K562 (cell line): ENCODE results near the gene FAM111B. TPM values are rescaled to one million over a fixed set of nuclear protein-coding genes. Genes with fewer than 3 reads are reported as not detected.

Experiments
- ATAC-seq: fragments of 200-7000 bp; cut with Tn5 transposase; 3 replicates; pipeline ENCODE4 v1.9.1; 2020; ENCODE audit warnings: moderate library complexity
- BruUV-seq: library from RNA; stranded (reverse); fragments of 400-500 nt; replicated peaks from 2 replicates; lab custom pipeline; 2021; lab: Mats Ljungman, UMichigan
- CTCF ChIA-PET: fragments of 300-600 bp; formaldehyde crosslinking; extraction: SDS; loops from one replicate; lab custom pipeline; 2021; ENCODE audit warnings: low intra/inter-chr PET ratio; lab: Yijun Ruan, JAX
- POLR2A ChIA-PET: fragments of 300-600, 350-650 bp; sonication (Branson Sonifier 250); formaldehyde crosslinking; extraction: SDS; loops from one replicate; lab custom pipeline; 2021; ENCODE audit warnings: antibody characterized with exemption, inconsistent platforms; lab: Yijun Ruan, JAX
- DNase-seq, 4 experiments: peaks; one replicate each; pipeline versions ENCODE4 v3.0.0 to v3.0.0-alpha.2; 2011 to 2018; ENCODE audit warnings: low spot score in 3 of 4, mixed read lengths in 3 of 4; ENCODE audit errors: extremely low read depth in 1 of 4
- FAIRE-seq: peaks from 2 replicates; lab custom pipeline; 2011; peaks lifted over from hg19 to GRCh38; lab: Jason Lieb, UNC
- H2AFZ ChIP-seq: 2 replicates; pipeline ENCODE4 v1.6.0; 2011; ENCODE audit warnings: low read depth, low read length, control low read depth, inconsistent platforms
- H3K27ac ChIP-seq: fragments of 200-600 bp; 3 replicates; pipeline ENCODE4 v1.8.0; 2011; ENCODE audit warnings: low read depth, mild to moderate bottlenecking, control low read depth, inconsistent platforms, low read length, moderate library complexity, mixed read lengths; ENCODE audit errors: extremely low read depth
- H3K27me3 ChIP-seq, 2 experiments: fragments of 300-600 bp in 1 of 2; 2 replicates in 1 of 2; 3 replicates in 1 of 2; pipeline versions ENCODE4 v1.6.0 to v1.8.0; 2011; ENCODE audit warnings: inconsistent platforms in 2 of 2, low read length in 2 of 2, mild to moderate bottlenecking in 1 of 2, mixed read lengths in 1 of 2, moderate library complexity in 1 of 2; ENCODE audit not compliant: control insufficient read depth in 2 of 2, insufficient read depth in 2 of 2
- H3K36me3 ChIP-seq: fragments of 300-600 bp; 3 replicates; pipeline ENCODE4 v1.8.0; 2011; ENCODE audit warnings: mild to moderate bottlenecking, low read length, inconsistent platforms; ENCODE audit not compliant: control insufficient read depth, insufficient read depth
- H3K4me1 ChIP-seq, 2 experiments: fragments of 200-600 bp in 1 of 2; replicated peaks in 1 of 2; 2 replicates in 1 of 2; 3 replicates in 1 of 2; pipeline versions ENCODE4 v1.5.1 to v1.8.0; 2011; ENCODE audit warnings: inconsistent platforms in 2 of 2, low read length in 2 of 2, mild to moderate bottlenecking in 1 of 2, mixed read lengths in 1 of 2, moderate library complexity in 1 of 2; ENCODE audit not compliant: control insufficient read depth in 2 of 2, insufficient read depth in 2 of 2
- H3K4me2 ChIP-seq: 2 replicates; pipeline ENCODE4 v1.6.1; 2011; ENCODE audit warnings: low read length, control low read depth, inconsistent platforms, mixed read lengths; ENCODE audit not compliant: insufficient read depth
- H3K4me3 ChIP-seq: fragments of 200-600 bp; sonication (generic), shearing (Covaris generic); 2 replicates; pipeline ENCODE4 v1.5.1; 2016; ENCODE audit warnings: control low read depth, inconsistent platforms
- H3K79me2 ChIP-seq: fragments of 200-600 bp; 3 replicates; pipeline ENCODE4 v1.8.0; 2011; ENCODE audit warnings: low read length, inconsistent platforms; ENCODE audit not compliant: control insufficient read depth, insufficient read depth
- H3K9ac ChIP-seq, 2 experiments: 2 replicates each; pipeline versions ENCODE4 v1.6.0 to v1.6.1; 2011; ENCODE audit warnings: low read depth in 2 of 2, low read length in 2 of 2, control low read depth in 1 of 2, inconsistent platforms in 1 of 2, mild to moderate bottlenecking in 1 of 2, mixed read lengths in 1 of 2; ENCODE audit not compliant: insufficient read depth in 1 of 2
- H3K9me1 ChIP-seq: one replicate; pipeline ENCODE4 v1.6.0; 2011; ENCODE audit warnings: inconsistent platforms, mild to moderate bottlenecking, low read length, moderate library complexity; ENCODE audit not compliant: control insufficient read depth, insufficient read depth
- H3K9me3 ChIP-seq: replicated peaks from 2 replicates; pipeline ENCODE4 v1.5.1; 2011; ENCODE audit warnings: low read depth, low read length, inconsistent platforms; ENCODE audit not compliant: control insufficient read depth, insufficient read depth
- H4K20me1 ChIP-seq: replicated peaks from 2 replicates; pipeline ENCODE4 v1.6.1; 2011; ENCODE audit warnings: low read length, inconsistent platforms, mixed read lengths; ENCODE audit not compliant: control insufficient read depth, insufficient read depth
- ARID3B ChIP-seq: fragments of 250-450 bp; sonication (Bioruptor Pico); IDR thresholded peaks from 2 replicates; pipeline ENCODE4 v1.4.0; 2020; ENCODE audit warnings: borderline replicate concordance
- ATF1 ChIP-seq, 2 experiments: fragments of 450-650 bp in 1 of 2; IDR thresholded peaks; 2 replicates each; pipeline ENCODE4 v1.6.1; 2016; ENCODE audit warnings: missing compliant biosample characterization in 1 of 2, missing genetic modification characterization in 1 of 2
- BHLHE40 ChIP-seq: IDR thresholded peaks from 2 replicates; pipeline ENCODE4 v1.6.1; 2011; ENCODE audit warnings: low read length, improper control_type of control experiment
- BRF2 ChIP-seq: IDR thresholded peaks from 3 replicates; pipeline ENCODE4 v1.6.1; 2011; ENCODE audit warnings: borderline replicate concordance, mild to moderate bottlenecking; ENCODE audit not compliant: insufficient read length, insufficient read depth
- DACH1 ChIP-seq: fragments of 450-650 bp; IDR thresholded peaks from 2 replicates; pipeline ENCODE4 v1.6.1; 2018; ENCODE audit not compliant: partially characterized antibody
- GATA2 ChIP-seq: sonication (generic); formaldehyde crosslinking; IDR thresholded peaks from 2 replicates; pipeline ENCODE4 v1.4.0; 2020; ENCODE audit warnings: mild to moderate bottlenecking, missing genetic modification reagents
- GMEB1 ChIP-seq: fragments of 250-450 bp; sonication (Bioruptor Pico); IDR thresholded peaks from 2 replicates; pipeline ENCODE4 v1.4.0; 2020; ENCODE audit warnings: mild to moderate bottlenecking
- NBN ChIP-seq: fragments of 450-650 bp; IDR thresholded peaks from 2 replicates; pipeline ENCODE4 v1.6.1; 2016; ENCODE audit warnings: low read depth, mild to moderate bottlenecking
- NELFE ChIP-seq: IDR thresholded peaks from 2 replicates; pipeline ENCODE4 v1.6.1; 2011; ENCODE audit warnings: mild to moderate bottlenecking; ENCODE audit not compliant: insufficient read depth, insufficient read length
- NR1H2 ChIP-seq: sonication (generic); formaldehyde crosslinking; IDR thresholded peaks from 2 replicates; pipeline ENCODE4 v1.4.0; 2020; ENCODE audit warnings: mild to moderate bottlenecking, missing genetic modification reagents
- POLR3A ChIP-seq: IDR thresholded peaks from 2 replicates; pipeline ENCODE4 v1.6.1; 2011; ENCODE audit warnings: borderline replicate concordance, mild to moderate bottlenecking, moderate library complexity; ENCODE audit not compliant: insufficient read length, insufficient read depth; ENCODE audit errors: extremely low read depth
- RFX7 ChIP-seq: fragments of 250-450 bp; sonication (Bioruptor Pico); IDR thresholded peaks from 2 replicates; pipeline ENCODE4 v1.5.1; 2021; ENCODE audit warnings: mild to moderate bottlenecking
- TCF7 ChIP-seq: sonication (generic); IDR thresholded peaks from 2 replicates; pipeline ENCODE4 v1.6.1; 2016; ENCODE audit warnings: antibody characterized with exemption, borderline replicate concordance
- THRAP3 ChIP-seq: fragments of 450-650 bp; IDR thresholded peaks from 2 replicates; pipeline ENCODE4 v1.6.1; 2016; ENCODE audit warnings: mild to moderate bottlenecking, inconsistent platforms, borderline replicate concordance
- ZNF354B ChIP-seq: fragments of 250-450 bp; sonication (Bioruptor Pico); IDR thresholded peaks from 2 replicates; pipeline ENCODE4 v1.4.0; 2020
- ZNF384 ChIP-seq: IDR thresholded peaks from 2 replicates; pipeline ENCODE4 v1.6.1; 2012; ENCODE audit warnings: low read depth, low read length, improper control_type of control experiment
- ZNF41 ChIP-seq: fragments of 250-450 bp; sonication (Bioruptor Pico); conservative IDR thresholded peaks from 2 replicates; pipeline ENCODE4 v1.4.0; 2020; ENCODE audit warnings: mild to moderate bottlenecking
- WGBS: fragments of 100-300 bp; shearing (Covaris generic); methylation state at CpG from one replicate; pipeline ENCODE4 v1.1.6; 2016; ENCODE audit warnings: low coverage, mixed read lengths; ENCODE audit not compliant: insufficient coverage; ENCODE audit errors: missing lambda C conversion rate; 5-methylcytosine and 5-hydroxymethylcytosine counted together
- in situ Hi-C: fragments of 300-500 bp; cut with MboI; formaldehyde crosslinking; loops from 4 replicates; pipeline ENCODE4 v1.15.0; 2018; ENCODE audit warnings: inconsistent platforms, mixed read lengths
- intact Hi-C: fragments of 100-400 bp; cut with micrococcal nuclease; formaldehyde crosslinking; loops from 2 replicates; pipeline ENCODE4 v1.14.2; 2022
- polyA plus RNA-seq, 8 experiments: library from polyadenylated mRNA; depleted of rRNA in 4 of 8; stranded (reverse) in 5 of 8; unstranded in 3 of 8; fragments of >200 nt; fragmentation: Nextera tagmentation in 2 of 8; fragmentation: Illumina TruSeq in 1 of 8; extraction: Ambion mirVana in 2 of 8; extraction: Trizol in 1 of 8; gene quantifications; 2 replicates each; pipeline versions ENCODE4 v1.2.1 to v1.2.3, GENCODE V29; 2011 to 2014; ENCODE audit warnings: inconsistent platforms in 1 of 8, missing spikeins in 1 of 8
- total RNA-seq, 7 experiments: library from RNA; depleted of rRNA in 6 of 7; stranded (reverse); fragments of >200 nt in 6 of 7; fragmentation: Illumina TruSeq in 2 of 7; extraction: Trizol in 2 of 7; gene quantifications; 2 replicates each; pipeline versions ENCODE4 v1.2.1 to v1.2.3, GENCODE V29; 2011 to 2021; ENCODE audit warnings: low replicate concordance in 1 of 7

FAM111B gene
- total and polyA plus RNA-seq, 9 of the 15 experiments (the other 6 are each of a cell fraction or from before 2014, with no cell fraction given), result 0.01 to 0.33 (median 0.06) TPM; not detected in 5

GRCh38 chr11:59171508-59172322 lies 64.7 kb downstream of the FAM111B start, which contains the start of gene DTX4:
TSS of gene DTX4 (plus strand) at chr11:59172132. CDS start at chr11:59172596, 464 bp downstream.
- Histone ChIP-seq H3K27ac (peak within 1 kb of the TSS; percentile 54; the same call in 1 of the 3 replicates), H3K9ac (peak within 1 kb of the TSS; percentile 41 to 86; a peak in 3 of 4 replicates), H3K79me2 (no peaks in the 10 kb centered on the region), H4K20me1 (no peaks in the 10 kb centered on the region; the same call in 1 of the 2 replicates), H3K36me3 (no peaks in the 10 kb centered on the region), H3K9me3 (no peaks in the 10 kb centered on the region), H3K4me1 (peaks cover 0 to 20% of the 10 kb centered on the region in 2 experiments; a peak in 3 of 5 replicates), H3K27me3 (peaks cover 14 to 32% of the 10 kb centered on the region in 2 experiments), H3K4me3 (peak within 1 kb of the TSS; percentile 39), H3K9me1 (no peaks in the 10 kb centered on the region), H2AFZ (peak within 1 kb of the TSS; percentile 93), H3K4me2 (peak within 1 kb of the TSS; percentile 95)
- POLR2A ChIA-PET, result interaction anchor here (0.7 to 1.6 kb wide), 2 partner anchors 14 to 1139 kb away, joined by 3 read pairs; no protein-coding TSS in a partner anchor
- WGBS, result under 1% methylated on average over 42 of the region's 64 CpGs
- ATAC-seq, result peak; percentile 98
- CTCF ChIA-PET, result interaction anchor here (0.5 to 4.1 kb wide), 9 partner anchors 14 to 631 kb away, joined by 4 to 36 read pairs (median 8); no protein-coding TSS in a partner anchor
- FAIRE-seq, result peak; percentile 96
- in situ Hi-C loops, result loop anchor here (10.0 kb wide), 1 partner anchor 253 kb away; the partner anchor contains the start of gene OR5A2
- DNase-seq, result peak; percentile 87 to 95 (median 92)
- intact Hi-C loops, result loop anchor here (1.0 to 5.0 kb wide), 5 partner anchors 37 to 631 kb away; no protein-coding TSS in a partner anchor
- BruUV-seq, result no TSS peak
- TF ChIP-seq ARID3B (CRISPR knock-in tag) (no peak), DACH1 (no peak), POLR3A (no peak), NR1H2 (no peak), RFX7 (no peak), ATF1 (CRISPR knock-in tag; IDR thresholded peaks at IDR 0.05) (no peak), ATF1 (tag; IDR thresholded peaks at IDR 0.05) (no peak; the same call in 1 of the 2 replicates), ZNF354B (no peak), ZNF384 (no peak), BRF2 (no peak), GATA2 (CRISPR knock-in tag) (no peak), NBN (peak; percentile 60; the same call in 1 of the 2 replicates), THRAP3 (no peak), TCF7 (no peak), NELFE (no peak), ZNF41 (no peak), GMEB1 (CRISPR knock-in tag) (no peak), BHLHE40 (peak; percentile 57; the same call in 1 of the 2 replicates)
